ENCODE results near the gene AAK1. TPM values are rescaled to one million over a fixed set of nuclear protein-coding genes. Genes with fewer than 3 reads are reported as not detected.

Gene AAK1
- total and polyA plus RNA-seq, 2 of the 13 experiments (the other 11 are each of a cell fraction or from before 2014, with no cell fraction given) = 9.8 to 10.3 TPM

GRCh38 chr2:69685321-69686048, 41.9 kb upstream of the AAK1 start (continued):
- no peak for TF ChIP-seq STAT6 (CRISPR knock-in tag; IDR thresholded peaks at IDR 0.05; ENCODE audit: borderline replicate concordance)
- no peak for TF ChIP-seq TEAD2 (CRISPR knock-in tag; IDR thresholded peaks at IDR 0.05)
- TF ChIP-seq FOXA3 (CRISPR knock-in tag; IDR thresholded peaks at IDR 0.05) = peak; percentile 34; the same call in 1 of the 2 replicates
- TF ChIP-seq SRY (CRISPR knock-in tag; IDR thresholded peaks at IDR 0.05) = no peak
- no peak for TF ChIP-seq MIER3 (CRISPR knock-in tag; IDR thresholded peaks at IDR 0.05; ENCODE audit: borderline replicate concordance)
- no peak for TF ChIP-seq ZMAT5 (CRISPR knock-in tag; IDR thresholded peaks at IDR 0.05; ENCODE audit: borderline replicate concordance, low read depth)
- TF ChIP-seq EHMT2 (IDR thresholded peaks at IDR 0.05; ENCODE audit: borderline replicate concordance, low read depth, low read length) = no peak
- no peak for TF ChIP-seq TERF1 (CRISPR knock-in tag; IDR thresholded peaks at IDR 0.05)
- no peak for TF ChIP-seq ETV5 (CRISPR knock-in tag; IDR thresholded peaks at IDR 0.05; ENCODE audit: borderline replicate concordance)
- peak; percentile 30; the same call in 1 of the 2 replicates for TF ChIP-seq ARID5B (CRISPR knock-in tag; IDR thresholded peaks at IDR 0.05)
- no peak for TF ChIP-seq ATRX (CRISPR knock-in tag; IDR thresholded peaks at IDR 0.05; ENCODE audit: borderline replicate concordance)
- TF ChIP-seq ZFP41 (CRISPR knock-in tag; IDR thresholded peaks at IDR 0.05; ENCODE audit: borderline replicate concordance) = no peak
- no peak for TF ChIP-seq MAF1 (CRISPR knock-in tag; IDR thresholded peaks at IDR 0.05; ENCODE audit: borderline replicate concordance)
- TF ChIP-seq KLF15 (CRISPR knock-in tag; IDR thresholded peaks at IDR 0.05; ENCODE audit: borderline replicate concordance) = no peak
- no peak for TF ChIP-seq MZF1 (CRISPR knock-in tag; IDR thresholded peaks at IDR 0.05; ENCODE audit: borderline replicate concordance)
- no peak for TF ChIP-seq ZNF567 (CRISPR knock-in tag; IDR thresholded peaks at IDR 0.05; ENCODE audit: borderline replicate concordance)
- TF ChIP-seq ZNF280D (CRISPR knock-in tag; IDR thresholded peaks at IDR 0.05) = no peak
